Measurements from ENCODE around the gene ATP6V0C.

The ATP6V0C gene

DNA sequence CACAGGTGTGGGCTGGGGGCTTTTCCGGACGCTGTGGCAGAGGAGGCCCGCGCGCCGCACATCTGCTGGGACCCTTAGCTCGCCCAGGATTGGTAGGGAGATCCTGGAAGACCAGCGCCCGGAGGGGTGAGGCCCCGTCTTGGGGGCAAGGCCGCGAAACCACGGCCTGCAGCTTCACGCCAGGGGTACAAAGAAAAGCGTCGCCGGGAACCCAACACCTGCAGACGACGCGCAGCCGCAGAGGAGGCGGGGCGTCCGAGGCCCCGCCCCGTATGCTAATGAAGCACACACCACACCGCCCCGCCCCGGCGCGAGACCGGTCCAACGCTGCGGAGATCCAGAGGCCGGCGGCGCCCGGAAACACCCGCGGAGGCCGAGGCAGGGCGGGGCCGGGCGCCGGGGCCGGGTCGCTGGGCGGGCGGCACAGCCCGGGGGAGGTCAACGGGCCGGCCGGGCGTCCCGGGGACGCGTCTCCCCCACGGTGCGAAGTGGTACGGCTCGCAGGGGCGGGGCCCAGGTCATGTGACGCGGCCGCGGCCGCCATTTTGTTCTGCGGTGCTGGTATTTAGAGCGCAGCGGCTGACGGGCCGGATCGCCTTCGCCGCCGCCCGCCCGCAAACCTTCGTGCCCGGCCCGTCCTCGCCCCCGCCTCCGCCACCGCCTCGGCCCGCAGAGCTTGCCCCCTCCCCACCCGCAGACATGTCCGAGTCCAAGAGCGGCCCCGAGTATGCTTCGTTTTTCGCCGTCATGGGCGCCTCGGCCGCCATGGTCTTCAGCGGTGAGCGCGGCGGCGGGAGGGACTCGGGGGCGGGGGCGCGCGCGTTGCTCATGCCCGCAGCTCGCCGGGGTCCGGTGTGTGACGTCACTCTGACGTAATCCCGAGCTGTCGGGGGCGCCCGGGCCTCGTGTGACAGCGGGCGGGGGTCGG lies at the start of gene ATP6V0C:
ATP6V0C (plus strand) TSS at position 548 of the 928 bp plus-strand sequence; CDS start at position 700, 152 bp downstream.
- DNase-seq (ENCODE audit: low read depth in 2 of 3, low spot score in 1 of 3) = peak; percentile 78 to 84 (median 80)

DNA sequence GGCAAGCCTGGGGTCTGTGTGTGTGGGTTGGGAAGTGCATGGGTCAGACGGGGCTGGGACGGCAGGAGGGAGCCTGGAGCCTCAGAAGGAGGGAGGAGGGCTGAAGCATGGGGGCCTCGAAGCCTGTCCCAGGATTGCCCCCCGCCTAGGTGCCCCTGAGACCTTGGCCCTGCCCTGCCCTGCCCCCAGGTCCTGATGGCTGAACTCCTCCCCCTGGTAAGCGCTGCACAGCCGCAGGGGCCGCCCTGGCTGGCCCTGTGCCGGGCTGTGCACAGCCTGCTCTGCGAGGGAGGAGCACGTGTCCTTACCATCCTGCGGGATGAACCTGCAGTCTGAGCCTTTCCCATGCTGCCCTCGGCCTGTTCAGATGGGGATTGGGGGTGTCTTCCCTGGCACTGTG lies 49.4 kb upstream of the ATP6V0C start:
- DNase-seq (ENCODE audit: low read depth in 2 of 3, low spot score in 1 of 3) = no peak

DNA sequence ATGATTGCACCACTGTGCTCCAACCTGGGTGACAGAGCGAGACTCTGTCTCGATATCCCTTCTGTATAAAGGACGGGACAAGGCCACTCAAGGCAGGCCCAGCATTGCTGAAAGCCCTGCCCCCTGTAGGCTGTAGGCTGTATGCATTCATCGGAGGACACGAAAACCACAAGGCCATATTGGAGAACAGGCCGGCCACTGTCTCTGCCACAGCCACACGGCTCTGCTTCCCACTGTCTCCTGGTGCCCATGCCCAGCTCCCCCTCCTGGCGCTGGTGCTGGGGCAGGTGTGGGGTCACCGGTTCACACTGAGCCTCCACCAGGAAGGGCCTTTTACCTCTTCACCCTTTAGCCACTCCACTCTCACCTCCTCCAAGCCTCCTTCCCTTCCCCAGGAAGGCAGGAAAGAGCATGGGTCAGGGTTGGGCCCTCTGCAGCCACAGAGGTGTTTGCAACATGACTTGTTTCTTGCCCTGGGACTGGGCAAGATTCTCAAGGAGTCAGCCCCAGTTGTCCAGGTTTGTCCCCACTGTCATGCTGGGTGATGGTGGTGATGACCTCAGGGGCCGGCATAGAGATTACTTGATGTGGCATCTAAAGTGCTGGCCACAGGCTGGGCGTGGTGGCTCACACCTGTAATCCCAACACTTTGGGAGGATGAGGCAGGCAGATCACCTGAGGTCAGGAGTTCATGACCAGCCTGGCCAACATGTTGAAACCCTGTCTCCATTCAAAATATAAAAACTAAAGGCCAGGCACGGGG lies 47.9 kb upstream of the ATP6V0C start:
- no peak for DNase-seq (ENCODE audit: low read depth in 2 of 3, low spot score in 1 of 3)

DNA sequence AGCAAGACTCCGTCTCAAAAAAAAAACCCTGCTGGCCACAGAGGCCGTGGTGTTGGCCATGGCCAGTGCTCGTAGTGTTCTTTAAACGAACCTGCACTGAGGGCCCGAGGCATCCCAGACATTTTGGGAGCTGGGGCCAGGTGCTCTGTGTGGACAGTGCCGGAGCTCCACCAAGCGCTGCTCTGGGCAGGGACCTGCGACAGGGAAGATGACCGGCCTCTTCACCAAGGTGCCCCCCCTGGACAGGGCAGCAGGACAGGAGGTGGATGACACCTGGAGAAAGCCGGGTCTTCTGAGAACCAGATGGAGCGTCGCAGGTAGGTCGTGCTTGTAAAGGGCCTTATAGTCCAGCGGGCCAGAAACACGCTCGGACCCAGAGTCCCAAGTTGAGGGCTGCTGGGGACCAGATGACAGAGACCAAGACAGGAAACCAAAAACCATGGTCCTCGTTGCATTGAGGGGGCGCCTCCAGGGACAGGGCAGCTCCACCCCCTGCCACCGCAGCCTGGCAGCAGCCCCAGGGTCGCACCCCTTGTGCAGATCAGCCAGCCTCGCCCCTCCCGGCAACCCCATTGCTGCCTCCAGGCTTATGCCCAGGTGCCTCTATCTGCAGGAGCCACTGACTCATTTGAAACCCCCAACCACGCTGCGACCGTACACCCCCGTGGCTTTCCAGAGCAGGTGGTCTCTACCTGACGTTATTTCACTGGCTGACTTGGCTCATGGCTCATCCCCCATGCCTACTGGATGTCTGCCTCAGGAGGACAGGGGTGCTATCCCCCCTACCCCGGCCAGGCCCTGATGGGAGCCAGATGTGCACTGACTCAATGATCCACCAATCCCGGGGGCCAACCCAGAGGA lies 46.9 kb upstream of the ATP6V0C start:
- no peak for DNase-seq (ENCODE audit: low read depth in 2 of 3, low spot score in 1 of 3)

DNA sequence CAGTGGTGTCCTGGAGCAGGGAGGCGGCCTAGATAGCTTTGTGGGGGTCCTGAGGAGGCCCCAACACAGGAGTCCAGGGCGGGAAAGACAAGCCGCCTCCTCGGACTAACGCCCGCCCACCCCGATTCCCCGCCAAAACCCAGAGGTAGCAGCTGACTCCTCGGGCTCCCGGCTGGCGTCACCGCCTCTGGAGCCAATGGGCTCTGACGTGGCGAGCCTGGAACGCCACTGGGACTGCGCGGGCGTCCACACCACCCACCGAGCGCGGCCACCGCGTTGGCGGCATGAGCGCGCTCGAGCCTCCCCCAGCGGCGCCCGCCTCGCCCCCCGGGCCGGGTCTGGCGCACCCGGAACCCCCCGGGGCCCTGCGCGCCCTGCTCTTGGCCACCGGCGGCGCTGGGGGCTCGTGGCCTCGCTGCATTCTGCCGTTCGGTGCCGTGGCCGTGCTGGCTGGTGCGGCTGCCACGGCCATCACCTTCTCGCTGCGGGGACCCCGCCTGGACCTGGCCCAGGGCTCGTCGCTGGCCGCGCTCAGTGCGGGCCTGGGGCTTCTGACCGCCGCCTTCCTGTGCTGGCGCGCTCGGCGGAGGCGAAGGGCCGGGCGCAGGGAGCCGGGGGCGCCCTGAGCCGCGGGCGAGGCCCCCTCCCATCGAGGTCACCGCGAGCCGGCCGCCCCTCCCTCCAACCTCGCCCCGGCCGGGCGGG lies 46.1 kb upstream of the ATP6V0C start:
- DNase-seq (ENCODE audit: low read depth in 2 of 3, low spot score in 1 of 3) = no peak

DNA sequence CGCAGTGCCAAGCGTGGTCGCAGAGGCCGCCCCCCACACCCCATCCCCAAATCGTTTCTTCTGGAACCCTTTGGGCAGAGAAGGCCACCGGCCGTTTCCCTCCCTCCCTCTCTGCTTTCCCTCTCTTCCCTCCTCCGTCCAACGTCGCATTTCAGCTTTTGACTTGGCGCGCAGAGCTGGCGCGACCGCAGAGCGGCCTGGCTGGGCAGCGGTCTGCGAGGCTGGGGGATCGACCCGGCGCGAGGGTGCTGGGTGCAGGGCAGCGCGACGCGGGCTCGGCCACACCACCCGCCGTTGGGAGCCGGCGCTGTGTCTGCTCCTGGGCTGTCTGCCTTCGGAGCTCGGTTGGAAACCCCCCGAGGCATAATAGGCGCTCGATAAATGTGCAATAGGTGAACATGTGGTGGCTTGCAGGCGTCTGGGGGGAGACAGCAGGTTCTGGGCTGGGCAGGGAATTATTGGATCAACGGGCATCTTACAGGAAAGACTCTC lies 45.5 kb upstream of the ATP6V0C start:
- DNase-seq (ENCODE audit: low read depth in 2 of 3, low spot score in 1 of 3) = no peak

DNA sequence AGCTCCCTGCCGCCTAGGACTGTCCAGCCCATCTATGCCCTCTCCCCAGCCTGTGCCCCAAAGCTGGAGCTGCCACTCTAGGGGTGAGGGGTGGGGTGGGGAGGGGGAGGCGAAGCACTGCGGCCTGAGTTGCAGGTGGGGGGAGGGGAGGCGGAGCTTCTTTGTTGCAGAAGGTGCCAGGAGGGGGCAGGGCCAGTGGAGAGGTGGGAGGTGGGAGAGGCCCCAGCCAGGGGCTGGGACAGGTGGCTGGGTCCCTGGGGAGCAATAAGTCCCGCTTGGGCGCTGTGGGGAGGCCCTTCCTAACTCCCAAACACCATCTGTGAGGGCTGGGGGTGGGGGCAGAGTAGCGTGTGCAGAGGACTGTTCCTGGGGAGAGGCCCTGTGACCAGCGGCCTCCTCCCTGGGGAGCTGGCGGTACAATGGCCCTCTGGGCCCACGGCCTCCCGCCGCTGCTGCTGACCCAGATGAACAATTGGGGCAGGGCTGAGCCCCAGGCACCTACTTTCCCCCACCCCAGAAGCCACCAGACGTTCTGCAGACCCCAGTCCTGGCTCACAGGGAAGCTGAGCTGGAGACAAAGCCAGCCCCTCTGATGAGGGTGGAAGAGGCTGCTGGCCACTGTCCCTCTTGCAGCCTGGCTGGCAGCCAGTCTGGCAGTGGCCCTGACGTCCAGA lies 44.9 kb upstream of the ATP6V0C start:
- no peak for DNase-seq (ENCODE audit: low read depth in 2 of 3, low spot score in 1 of 3)

DNA sequence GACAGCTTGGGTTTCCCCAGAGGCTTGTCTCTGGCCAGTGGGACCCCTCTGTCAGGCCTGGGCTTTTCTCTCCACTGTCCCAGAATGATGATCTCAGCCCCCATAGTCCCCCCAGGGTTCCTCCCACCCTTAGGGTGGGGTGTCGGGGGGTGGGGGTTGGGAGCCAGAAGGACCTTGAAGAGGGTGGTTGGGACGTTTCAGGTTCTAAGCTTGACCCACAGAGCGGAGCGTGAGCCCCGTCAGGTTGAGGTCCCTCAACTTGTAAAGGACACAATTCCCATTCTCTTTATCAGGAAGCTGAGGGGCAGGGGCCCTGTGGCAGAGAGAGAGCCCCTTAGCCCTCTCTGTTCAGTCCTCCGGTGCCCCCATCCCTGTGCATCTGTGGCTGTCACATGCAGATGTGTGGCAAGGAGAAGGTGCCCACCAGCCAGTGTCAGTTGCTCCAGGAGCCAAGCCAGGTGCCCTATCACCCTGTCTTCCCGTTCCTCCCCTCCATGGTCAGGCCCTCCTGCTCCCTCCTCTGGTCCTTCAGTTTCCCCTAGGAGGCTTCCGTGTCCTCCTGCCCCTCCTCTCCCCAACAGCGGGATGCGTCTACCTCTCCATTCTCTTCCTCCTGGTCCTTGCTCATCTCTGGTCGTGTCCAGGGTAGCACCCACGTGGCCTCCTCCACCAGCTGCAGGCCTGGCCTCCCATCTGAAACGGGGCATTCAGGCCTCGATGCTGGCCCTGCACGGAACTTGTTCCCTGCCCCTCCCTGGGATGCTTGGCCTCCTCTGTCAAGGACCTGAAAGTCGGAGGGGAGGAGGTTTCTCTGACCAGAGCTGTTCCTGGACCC lies 44.1 kb upstream of the ATP6V0C start:
- no peak for DNase-seq (ENCODE audit: low read depth in 2 of 3, low spot score in 1 of 3)

DNA sequence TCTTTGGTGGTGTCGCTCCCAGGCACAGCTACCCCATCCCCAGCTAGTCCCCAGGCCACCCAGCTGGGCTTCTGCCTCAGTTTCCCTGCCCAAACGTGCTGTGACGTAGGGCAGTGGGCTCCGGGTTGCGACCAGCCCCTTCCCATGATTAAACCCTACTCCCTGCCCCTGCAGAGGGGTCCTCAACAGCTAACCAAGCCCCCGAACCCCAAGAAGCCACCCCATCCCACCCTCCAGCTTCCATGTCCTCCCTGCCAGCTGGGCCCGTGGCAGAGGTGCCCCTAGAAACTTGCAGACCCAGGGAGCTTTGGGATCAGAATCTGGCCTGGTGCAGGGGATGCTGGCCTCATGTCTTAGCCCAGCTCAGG lies 43.5 kb upstream of the ATP6V0C start:
- no peak for DNase-seq (ENCODE audit: low read depth in 2 of 3, low spot score in 1 of 3)

DNA sequence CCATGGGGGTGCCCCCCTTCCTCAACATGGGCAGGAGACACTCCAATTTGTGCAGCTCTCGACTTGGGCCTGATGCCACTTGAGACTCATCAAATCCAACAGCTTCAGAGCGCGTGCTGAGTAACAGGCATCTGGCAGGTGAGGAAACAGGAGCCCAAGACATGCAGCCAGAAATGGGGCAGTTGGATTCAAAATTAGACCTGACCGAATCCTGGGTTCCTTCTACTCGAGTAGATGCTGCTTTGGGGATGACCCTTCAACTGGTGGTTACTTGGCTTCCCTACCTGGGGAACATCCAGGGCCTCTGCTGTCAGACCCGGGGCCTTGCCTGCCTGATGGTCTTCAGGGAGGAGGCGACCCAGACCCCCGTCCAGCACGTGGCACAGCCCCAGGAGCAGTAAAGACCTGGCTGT lies 43.1 kb upstream of the ATP6V0C start:
- no peak for DNase-seq (ENCODE audit: low read depth in 2 of 3, low spot score in 1 of 3)

DNA sequence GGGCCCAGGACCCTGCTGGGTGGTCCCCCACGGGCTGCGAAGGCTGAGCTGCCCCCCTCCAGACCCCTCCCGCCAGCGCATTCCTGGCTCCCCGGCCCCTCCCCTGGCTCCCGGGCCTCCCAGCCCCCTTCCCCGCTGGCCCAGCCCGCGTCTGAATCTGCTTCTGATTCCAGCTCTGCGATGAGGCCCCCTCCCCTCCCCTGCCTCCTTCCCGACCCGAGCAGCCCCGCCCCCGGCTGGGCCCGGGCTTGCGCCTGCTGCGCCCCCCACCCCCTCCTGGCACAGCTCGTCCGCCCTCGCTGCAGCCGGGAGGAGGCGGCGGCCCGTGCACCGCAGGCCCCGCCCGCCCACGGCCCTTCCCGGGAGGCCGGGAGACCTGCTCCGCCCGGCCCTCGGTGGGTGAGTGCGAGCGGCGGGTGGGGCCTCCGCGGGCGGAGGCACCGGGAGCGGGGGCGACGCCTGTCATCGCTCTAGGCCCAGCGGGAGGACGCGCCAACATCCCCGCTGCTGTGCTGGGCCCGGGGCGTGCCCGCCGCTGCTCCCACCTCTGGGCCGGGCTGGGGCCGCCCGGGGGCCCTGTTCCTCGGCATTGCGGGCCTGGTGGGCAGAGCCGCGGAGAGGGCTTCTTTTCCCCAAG lies 42.6 kb upstream of the ATP6V0C start, which contains the start of gene NTN3:
NTN3 (plus strand) TSS at position 282 of the 637 bp plus-strand sequence. CDS start 405 bp downstream, outside the sequence.
- no peak for DNase-seq (ENCODE audit: low read depth in 2 of 3, low spot score in 1 of 3)

DNA sequence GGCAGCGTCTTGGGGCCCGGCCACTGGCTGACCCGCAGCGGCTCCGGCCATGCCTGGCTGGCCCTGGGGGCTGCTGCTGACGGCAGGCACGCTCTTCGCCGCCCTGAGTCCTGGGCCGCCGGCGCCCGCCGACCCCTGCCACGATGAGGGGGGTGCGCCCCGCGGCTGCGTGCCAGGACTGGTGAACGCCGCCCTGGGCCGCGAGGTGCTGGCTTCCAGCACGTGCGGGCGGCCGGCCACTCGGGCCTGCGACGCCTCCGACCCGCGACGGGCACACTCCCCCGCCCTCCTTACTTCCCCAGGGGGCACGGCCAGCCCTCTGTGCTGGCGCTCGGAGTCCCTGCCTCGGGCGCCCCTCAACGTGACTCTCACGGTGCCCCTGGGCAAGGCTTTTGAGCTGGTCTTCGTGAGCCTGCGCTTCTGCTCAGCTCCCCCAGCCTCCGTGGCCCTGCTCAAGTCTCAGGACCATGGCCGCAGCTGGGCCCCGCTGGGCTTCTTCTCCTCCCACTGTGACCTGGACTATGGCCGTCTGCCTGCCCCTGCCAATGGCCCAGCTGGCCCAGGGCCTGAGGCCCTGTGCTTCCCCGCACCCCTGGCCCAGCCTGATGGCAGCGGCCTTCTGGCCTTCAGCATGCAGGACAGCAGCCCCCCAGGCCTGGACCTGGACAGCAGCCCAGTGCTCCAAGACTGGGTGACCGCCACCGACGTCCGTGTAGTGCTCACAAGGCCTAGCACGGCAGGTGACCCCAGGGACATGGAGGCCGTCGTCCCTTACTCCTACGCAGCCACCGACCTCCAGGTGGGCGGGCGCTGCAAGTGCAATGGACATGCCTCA lies 41.9 kb upstream of the ATP6V0C start:
- no peak for DNase-seq (ENCODE audit: low read depth in 2 of 3, low spot score in 1 of 3)

DNA sequence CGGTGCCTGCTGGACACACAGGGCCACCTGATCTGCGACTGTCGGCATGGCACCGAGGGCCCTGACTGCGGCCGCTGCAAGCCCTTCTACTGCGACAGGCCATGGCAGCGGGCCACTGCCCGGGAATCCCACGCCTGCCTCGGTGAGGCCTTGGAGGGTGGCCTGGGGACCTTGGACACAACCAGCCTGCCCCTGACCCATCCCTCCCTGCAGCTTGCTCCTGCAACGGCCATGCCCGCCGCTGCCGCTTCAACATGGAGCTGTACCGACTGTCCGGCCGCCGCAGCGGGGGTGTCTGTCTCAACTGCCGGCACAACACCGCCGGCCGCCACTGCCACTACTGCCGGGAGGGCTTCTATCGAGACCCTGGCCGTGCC lies 41.3 kb upstream of the ATP6V0C start:
- DNase-seq (ENCODE audit: low read depth in 2 of 3, low spot score in 1 of 3) = no peak

DNA sequence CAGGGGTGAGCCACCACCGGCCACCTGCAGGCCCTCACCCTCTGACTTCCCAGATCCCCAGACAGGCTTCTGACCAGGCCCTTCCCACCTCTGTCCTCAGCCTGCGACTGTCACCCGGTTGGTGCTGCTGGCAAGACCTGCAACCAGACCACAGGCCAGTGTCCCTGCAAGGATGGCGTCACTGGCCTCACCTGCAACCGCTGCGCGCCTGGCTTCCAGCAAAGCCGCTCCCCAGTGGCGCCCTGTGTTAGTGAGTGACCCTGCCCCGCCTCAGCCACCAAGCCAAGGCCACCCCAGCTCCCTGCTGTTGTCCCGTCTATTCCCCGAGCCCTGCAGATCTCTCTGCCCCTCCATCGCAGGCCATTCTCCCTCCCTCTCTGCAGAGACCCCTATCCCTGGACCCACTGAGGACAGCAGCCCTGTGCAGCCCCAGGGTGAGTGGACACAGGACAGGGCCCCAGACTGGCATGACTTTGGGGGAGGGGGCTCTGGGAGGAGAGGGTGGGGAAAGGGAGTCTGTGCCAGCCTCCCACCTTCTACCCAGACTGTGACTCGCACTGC lies 40.8 kb upstream of the ATP6V0C start:
- no peak for DNase-seq (ENCODE audit: low read depth in 2 of 3, low spot score in 1 of 3)

DNA sequence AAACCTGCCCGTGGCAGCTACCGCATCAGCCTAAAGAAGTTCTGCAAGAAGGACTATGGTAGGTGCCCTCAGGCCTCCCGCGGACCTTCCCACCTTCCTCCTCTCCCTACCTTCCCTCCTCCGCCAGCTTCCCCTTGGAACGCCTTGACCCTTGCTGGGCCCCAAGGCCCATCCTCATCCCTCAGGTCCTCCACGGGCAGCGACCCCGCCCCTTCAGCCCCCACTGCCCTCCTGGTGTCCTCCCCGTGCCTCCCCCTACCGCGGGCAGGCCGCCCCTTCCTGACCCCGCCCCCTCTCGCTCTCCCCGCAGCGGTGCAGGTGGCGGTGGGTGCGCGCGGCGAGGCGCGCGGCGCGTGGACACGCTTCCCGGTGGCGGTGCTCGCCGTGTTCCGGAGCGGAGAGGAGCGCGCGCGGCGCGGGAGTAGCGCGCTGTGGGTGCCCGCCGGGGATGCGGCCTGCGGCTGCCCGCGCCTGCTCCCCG lies 40.3 kb upstream of the ATP6V0C start:
- DNase-seq (ENCODE audit: low read depth in 2 of 3, low spot score in 1 of 3) = no peak

DNA sequence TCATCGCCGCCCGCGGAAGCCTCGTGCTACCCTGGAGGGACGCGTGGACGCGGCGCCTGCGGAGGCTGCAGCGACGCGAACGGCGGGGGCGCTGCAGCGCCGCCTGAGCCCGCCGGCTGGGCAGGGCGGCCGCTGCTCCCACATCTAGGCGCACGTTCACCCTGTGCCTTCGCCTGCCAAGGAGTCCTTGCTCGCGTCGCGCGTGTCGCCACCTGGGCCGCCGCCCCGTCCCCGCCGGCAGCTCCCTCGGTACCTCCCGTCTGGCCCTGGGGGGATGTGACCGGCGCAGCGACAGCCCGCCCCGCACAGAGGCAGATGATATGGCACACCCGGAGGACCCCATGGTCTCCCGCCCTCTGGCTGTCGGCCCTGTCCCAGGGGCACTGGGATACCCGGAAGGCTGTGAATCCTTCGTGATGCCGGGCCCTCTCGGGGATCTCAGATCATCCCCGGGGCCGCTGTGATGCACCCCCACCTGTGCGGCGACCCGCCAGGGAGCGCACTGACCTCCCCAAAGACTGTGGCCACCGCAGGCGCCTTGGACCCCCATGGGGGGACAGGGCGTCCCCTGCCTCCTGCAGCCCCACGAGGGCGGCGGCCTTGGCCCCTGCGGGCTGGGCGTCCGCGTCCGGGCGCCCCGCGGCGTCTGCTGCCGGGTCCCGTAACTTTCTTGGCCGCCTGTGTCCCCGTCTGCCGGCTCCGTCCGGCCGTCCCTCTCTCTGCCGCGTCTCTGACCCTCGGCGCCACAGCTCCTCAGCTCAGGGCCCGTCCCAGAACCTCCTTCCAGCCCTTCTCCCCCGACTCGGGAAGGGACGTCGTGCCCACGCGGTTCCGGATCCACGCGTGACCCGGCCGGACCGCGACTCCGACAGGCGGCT lies 39.5 kb upstream of the ATP6V0C start:
- peak in 2 of 3 donors; percentile 31 to 43 for DNase-seq (ENCODE audit: low read depth in 2 of 3, low spot score in 1 of 3)

All from stimulated activated CD4-positive, alpha-beta T cell treated with anti-CD3 and anti-CD28 coated beads, Interleukin-12 subunit alpha, Interleukin-12 subunit beta, amount 100 ng/mL, for 48 hours (primary cell).